Prostate gland (tissue), 2 donors: Measurements from ENCODE around the gene NUMB.

ENCODE experiments used
- POLR2A ChIP-seq: fragments of 450-650 bp; IDR thresholded peaks from one replicate; pipeline ENCODE4 v1.6.1; 2016; ENCODE audit warnings: antibody characterized with exemption, mild to moderate bottlenecking
- POLR2AphosphoS5 ChIP-seq: sonication (generic); formaldehyde crosslinking; IDR thresholded peaks from one replicate; pipeline ENCODE4 v1.6.1; 2017; ENCODE audit warnings: antibody characterized with exemption
- TF ChIP-seq, protein P1 (sequence below), 4 experiments: fragments of 200-600 bp in 2 of 4; fragments of 450-650 bp in 2 of 4; sonication (generic) in 2 of 4; IDR thresholded peaks; 1 replicate in 3 of 4; 2 replicates in 1 of 4; pipeline ENCODE4 v1.5.1; 2016 to 2019; ENCODE audit warnings: antibody characterized with exemption in 4 of 4, mild to moderate bottlenecking in 2 of 4, moderate library complexity in 2 of 4

- TF ChIP-seq, protein P1, sequence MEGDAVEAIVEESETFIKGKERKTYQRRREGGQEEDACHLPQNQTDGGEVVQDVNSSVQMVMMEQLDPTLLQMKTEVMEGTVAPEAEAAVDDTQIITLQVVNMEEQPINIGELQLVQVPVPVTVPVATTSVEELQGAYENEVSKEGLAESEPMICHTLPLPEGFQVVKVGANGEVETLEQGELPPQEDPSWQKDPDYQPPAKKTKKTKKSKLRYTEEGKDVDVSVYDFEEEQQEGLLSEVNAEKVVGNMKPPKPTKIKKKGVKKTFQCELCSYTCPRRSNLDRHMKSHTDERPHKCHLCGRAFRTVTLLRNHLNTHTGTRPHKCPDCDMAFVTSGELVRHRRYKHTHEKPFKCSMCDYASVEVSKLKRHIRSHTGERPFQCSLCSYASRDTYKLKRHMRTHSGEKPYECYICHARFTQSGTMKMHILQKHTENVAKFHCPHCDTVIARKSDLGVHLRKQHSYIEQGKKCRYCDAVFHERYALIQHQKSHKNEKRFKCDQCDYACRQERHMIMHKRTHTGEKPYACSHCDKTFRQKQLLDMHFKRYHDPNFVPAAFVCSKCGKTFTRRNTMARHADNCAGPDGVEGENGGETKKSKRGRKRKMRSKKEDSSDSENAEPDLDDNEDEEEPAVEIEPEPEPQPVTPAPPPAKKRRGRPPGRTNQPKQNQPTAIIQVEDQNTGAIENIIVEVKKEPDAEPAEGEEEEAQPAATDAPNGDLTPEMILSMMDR (IDR thresholded peaks at IDR 0.05), result no peak
- TF ChIP-seq POLR2A, result no peak
- TF ChIP-seq POLR2AphosphoS5, result no peak
Measured at GRCh38 chr14:73494593-73494992, 36.2 kb upstream of the NUMB start.
